Fibroblast of skin of back (primary cell): Measurements from ENCODE around the gene MTG1.
"Not testable (repeated sequence)": the region's sequence is repeated elsewhere in the genome, so short reads cannot be mapped to it uniquely, and the experiment has no call there.

Experiments used
- DNase-seq: peaks from one replicate; pipeline ENCODE4 v3.0.0-alpha.2; 2013

Gene MTG1

DNA sequence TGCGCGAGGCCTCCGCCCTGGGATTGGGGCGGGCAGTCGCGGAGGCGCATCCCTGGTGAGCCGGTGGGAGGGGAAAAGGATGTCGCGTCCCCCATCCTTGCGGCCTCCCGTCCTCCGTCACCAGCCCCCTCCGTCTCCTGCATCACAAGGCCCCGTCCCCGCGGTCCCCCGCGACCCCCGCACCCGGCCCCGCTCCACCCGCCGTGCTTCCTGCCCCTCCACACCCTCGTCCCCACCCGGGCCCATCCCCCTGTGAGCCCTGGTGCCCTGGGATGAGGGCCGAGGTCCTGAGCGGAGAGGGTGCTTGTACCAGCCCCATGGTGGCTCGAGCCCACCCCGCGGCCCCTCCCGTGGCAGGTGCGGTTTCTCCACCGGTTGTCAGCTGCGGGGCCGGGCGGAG is 30.6 kb downstream of the MTG1 start, which contains the start of gene SPRN:
Gene SPRN (minus strand): TSS at position 25 of the 400 bp plus-strand sequence. CDS start 944 bp downstream, outside the sequence.
- not testable (repeated sequence) for DNase-seq

GRCh38 chr10:133429571-133429970 is 35.6 kb downstream of the MTG1 start:
- not testable (repeated sequence) for DNase-seq

DNA sequence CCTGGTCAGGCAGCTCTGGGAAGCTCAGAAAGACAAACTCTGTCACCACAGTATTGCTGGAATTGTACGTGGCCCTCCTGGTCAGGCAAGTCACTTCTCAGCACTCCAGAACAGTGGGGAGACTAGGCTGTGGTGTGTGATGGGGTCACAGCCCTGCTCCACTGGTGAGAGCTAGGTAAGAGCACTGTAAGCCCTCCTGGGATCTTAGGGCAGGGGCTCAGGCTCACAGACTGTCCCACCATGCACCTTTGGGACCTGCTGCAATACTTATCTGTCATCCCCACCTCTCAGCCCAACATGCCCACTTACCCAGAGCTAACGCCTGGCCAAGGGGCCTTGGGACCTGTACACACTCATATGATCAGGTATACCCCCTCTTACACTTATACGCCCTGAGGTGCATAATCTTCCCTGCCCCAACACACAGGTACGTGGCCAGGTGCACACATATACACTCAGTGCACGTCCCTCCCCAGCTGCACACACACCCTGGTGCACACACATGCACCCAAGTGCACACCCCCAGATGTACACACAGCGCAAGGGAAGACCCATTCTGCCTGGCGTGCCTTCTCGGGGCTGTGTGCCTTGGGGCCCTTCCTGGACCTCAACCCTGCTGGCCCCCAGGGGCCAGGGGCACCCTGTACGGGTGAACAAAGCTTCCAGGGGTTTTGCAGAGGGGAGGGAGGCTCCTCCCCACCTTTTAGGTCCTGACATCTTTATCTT is 38.1 kb downstream of the MTG1 start:
- not testable (repeated sequence) for DNase-seq

DNA sequence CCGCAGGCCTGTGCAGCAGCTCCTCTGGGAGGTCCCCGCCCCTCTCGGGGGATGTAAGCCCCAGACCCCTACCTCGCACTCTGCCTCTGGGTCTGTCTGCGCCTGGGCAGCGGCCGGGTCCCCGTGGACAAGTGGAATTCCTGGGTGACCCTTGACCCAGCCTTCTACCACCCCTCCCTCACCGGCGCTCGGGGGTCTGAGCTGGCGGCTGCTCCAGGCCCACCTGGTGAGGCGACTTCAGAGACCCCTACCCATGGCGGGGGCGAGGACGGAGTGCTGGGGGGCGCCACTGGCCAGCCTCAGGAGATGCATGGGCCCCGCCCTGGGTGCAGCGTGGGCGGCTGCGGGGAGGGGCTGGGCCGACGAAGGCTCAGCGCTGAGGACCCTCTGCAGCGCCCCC is 38.8 kb downstream of the MTG1 start:
- DNase-seq, result not testable (repeated sequence)

- DNase-seq, result peak; percentile 20
These were observed 44.8 kb downstream of the MTG1 start for GRCh38 chr10:133438711-133439273.

DNA sequence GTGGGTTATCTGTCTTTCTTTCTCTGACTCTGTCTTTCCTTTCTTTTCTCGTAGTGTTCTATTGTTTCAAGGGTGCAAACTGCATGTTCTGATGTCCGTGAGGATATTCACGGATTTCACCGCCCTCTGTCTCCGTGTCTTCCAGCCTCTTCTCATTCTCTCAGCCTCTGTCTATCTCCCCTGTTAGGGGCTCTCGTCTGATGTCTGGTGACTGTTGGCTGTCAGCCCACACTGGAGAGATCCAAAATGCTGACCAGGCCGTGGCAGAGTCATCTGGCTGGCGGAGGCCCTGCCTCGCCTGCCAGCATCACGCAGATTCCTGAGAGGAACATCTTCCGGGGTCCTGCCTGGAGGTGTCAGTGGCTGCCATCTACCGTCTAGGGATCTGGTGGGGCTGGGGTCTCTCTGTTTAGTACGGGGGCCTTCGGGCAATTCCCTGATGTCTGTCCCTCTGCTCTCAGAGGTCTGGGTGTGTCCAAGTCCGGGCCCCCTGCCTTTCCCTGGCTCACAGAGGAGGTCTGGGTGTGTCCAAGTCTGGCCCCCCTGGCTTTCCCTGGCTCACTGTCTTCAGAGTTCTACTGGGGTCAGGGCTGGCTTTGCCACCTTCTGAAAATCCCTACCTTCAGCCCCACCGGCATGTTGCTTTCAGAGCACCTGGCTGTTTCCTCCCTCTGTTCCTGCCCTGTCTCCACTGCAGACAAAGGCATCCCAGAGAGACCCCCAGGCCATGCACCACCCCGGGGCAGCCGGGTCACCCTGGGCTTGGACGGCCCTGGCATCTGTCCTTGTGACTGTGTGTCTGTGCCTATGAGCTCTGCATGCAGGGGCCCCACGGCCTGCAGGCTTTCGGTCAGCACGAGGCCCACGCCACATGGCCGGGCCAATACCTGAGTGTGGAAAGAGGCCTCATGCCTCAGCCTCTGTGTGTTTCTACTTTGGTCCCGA is 45.8 kb downstream of the MTG1 start:
- no peak for DNase-seq

- DNase-seq, result no peak
These were observed 46.8 kb downstream of the MTG1 start for GRCh38 chr10:133440633-133441285.

- DNase-seq, result not testable (repeated sequence)
These were observed 47.4 kb downstream of the MTG1 start for GRCh38 chr10:133441356-133441755.

- DNase-seq, result no peak
These were observed 47.8 kb downstream of the MTG1 start for GRCh38 chr10:133441780-133442179.

- no peak for DNase-seq
These were observed 48.4 kb downstream of the MTG1 start for GRCh38 chr10:133442191-133442966.

DNA sequence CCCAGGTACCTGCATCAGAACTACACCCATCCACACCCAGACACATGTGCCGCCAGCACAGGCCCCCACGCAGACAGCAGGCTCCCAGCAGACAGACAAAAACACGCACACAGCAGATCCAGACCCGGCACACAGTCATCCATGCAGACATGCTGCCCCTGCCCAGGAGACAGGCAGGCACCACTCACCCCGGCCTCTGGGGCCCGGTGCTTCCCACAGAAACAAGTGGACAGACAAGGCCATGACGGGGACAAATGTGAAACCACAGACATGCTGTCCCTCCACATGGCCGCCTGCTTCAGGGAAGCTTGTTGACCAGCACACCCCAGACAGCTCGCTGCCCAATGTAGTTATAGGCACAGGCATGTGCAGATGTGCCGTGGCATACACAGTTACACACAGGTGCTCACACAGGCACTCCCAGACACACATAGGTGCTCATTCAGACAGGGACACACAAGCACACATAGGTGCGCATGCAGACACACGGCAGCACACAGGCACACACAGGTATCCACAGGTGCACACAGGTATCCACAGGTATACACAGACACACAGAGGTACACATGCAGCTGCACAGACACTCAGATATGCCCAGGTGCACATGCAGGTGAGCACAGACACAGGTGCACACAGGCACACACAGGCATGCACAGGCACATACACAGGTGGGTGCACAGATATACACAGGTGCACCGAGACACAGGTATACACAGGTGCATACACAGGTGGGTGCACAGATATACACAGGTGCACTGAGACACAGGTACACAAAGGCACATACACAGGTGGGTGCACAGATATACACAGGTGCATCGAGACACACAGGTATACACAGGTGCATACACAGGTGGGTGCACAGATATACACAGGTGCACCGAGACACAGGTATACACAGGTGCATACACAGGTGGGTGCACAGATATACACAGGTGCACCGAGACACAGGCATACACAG is 49.3 kb downstream of the MTG1 start:
- DNase-seq, result no peak

DNA sequence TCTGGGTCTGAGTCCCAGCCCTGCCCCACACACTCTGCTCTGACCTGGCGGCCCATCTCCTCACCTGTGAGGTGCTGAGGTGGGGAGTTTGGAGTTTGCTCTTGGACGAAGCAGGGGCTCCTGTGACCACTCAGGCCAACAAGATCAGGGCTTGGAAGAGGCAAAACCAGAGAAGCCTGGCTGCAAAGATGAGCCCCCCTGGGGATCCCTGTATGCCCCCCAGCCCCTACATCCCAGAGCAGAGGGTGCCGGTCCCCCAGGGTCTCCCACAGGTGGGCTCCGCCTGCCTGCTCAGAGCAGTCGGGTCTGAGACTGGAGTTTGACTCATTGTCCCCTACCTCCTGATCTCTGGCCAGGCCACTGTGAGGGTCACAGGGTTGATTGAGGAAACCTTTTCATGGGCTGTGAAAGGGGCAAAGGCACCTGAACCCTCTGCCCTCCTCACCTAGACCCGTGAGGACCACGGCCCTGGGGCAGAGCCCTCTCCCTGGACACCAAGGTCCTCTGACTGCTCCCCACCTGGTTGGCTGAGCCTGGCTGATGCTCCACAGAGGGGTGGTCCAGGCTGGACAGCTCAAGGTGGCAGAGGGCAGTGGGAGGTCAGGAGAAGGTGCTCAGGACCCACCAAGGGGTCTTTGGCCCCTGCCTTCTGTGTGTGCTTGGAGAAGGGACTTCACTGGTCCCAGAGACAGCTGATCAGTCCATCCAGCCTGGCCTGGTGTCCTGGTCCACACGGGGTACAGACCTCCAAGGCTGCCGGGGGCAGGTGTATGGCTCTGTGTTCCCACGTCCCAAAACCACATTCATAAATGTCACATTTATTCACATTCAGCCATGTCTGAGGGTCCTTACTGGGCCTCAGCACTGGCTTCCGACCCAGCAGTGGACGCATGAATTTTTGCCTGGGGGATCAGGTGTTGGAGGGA is 50.6 kb downstream of the MTG1 start:
- no peak for DNase-seq

DNA sequence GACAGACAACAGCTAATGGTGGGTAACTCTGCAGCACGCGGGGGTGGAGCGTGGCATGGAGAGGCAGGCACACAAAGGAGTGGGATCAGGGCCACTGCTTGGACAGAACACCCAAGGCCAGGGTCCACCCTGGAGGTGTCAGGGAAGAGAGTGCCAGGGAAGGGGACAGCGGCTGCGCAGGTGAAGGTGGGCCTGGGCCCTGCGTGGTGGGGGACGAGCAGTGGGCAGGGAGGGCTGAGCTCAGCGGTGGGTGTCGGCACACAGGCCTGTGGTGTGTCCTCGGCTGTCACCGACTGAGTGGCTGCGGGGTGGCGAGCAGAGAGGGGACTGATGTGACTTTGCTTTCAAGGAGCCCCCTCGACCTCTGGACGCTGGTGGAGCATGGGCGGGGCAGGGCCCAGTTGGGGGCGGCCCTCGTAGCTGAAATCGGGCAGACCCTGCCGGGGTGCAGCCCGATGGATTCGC is 51.3 kb downstream of the MTG1 start:
- DNase-seq, result no peak

DNA sequence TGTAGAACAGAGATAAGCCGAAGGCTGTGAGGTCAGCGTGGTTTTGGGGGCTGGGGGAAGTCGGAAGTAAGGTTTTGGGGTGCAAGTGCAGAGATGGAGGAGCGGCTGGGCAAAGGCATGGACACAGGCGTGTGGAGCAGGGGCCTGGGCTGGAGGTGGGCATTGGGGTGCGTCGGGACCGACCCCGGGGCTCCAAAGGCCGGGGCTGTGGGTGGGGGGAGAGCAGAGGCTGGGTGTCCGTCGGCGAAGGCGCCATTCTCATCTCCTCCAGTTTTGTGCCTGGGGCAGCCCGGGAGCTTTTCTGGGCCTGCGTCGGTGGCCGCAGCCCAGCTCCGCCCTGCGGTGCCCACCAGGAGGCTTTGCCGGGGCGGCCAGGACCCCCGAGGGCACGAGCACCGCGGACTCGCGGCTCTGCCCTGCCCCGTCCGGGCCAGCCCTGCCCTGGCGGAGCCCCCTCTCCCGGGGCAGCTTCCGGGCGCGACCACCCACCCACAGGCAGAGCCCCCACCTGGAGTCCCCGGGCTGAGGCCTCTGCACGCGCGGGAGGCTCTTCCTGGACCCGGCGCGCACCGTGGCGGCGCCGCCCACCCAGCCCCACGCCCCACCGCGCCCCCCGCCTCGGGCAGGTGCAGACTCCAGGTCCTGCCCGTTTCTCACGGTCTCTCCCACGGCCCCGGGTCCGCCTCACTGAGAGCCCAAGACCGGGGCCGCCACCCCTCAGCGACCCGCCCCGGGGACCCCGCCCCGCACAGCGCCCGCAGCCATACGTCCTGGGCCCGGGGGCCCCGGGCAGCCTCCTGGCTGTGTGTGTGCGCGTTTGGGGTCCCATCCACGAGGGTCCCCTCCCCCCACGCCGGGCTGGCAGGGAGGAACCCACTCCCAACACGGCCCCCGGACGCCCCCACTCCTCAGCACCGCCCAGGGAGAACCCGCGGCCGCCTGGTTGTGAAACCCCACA is 52.1 kb downstream of the MTG1 start:
- no peak for DNase-seq

DNA sequence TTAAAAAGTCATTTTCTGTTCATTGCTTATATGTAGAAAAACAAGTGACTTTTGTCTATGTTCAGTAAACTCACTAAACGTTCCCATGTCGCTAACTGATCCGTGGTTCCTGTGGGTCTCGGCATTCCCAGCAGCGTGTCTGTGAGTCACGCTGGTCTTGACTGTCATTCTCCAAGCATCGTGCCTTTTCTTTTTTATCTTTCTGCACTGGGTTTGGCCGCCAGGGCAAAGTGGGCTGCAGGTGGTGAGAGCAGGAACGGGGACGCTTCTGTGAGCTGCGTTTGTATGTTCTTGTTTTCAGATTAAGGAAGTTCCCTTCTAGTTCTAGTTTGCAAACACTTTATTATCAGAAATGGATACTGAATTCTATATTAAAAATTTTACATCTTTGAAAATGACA is 53.0 kb downstream of the MTG1 start:
- DNase-seq, result no peak

DNA sequence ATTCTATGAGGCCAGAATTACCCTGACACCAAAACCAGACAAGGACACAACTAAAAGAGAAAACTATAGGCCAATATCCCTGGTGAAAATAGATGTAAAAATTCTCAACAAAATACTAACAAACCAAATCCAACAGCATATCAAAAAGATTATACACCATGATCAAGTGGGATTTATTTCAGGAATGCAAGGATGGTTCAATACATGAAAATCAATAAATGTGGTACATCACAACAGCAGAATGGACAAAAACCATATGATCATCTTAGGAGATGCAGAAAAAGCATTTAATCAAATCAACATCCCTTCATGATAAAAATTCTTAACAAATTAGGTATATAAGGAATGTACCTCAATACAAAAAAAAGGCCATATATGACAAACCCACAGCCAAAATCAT is 54.2 kb downstream of the MTG1 start:
- DNase-seq, result no peak

- no peak for DNase-seq
These were observed 57.4 kb downstream of the MTG1 start for GRCh38 chr10:133451346-133451745.

DNA sequence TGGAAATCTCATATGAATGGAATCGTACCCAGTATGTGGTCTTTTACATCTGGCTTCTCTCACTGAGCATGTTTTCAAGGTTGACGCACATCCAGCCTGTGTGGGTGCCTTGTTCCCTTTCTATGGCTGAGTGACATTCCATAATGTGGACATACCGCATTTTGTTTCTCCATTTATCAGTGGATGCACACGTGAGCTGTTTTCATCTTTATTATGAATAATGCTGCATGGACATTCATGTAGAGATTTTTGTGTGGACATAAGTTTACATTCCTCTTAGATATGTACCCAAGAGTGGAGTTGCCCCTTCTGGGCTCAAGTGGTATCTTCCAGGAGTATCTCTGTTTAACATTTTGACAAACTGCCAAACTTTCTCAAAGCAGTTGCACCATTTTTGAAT is 58.5 kb downstream of the MTG1 start:
- no peak for DNase-seq
